Mesenteric fat pad (tissue), 1 donor: ENCODE measurements around the gene EHD4. TPM values are rescaled to one million over a fixed set of nuclear protein-coding genes. Genes with fewer than 3 reads are reported as not detected.
A peak's percentile ranks its signal among the peaks of the same experiment; 100 is the strongest.

Experiments
- DNase-seq: peaks from one replicate; pipeline ENCODE4 v3.0.0-alpha.2; 2020; ENCODE audit warnings: low spot score
- total RNA-seq: library from RNA; stranded (reverse); fragmentation: NEBNext Ultra II Directional; extraction: Animal tissue kit (Norgen Biotek cat#: 25700); gene quantifications from one replicate; pipeline ENCODE4 v1.2.1, GENCODE V29; 2021
- donor health status: DM: yes; HTN: yes; CAD: no.

EHD4 gene
- total RNA-seq, 1 donor from 2014 or later: 35.7 TPM

DNA sequence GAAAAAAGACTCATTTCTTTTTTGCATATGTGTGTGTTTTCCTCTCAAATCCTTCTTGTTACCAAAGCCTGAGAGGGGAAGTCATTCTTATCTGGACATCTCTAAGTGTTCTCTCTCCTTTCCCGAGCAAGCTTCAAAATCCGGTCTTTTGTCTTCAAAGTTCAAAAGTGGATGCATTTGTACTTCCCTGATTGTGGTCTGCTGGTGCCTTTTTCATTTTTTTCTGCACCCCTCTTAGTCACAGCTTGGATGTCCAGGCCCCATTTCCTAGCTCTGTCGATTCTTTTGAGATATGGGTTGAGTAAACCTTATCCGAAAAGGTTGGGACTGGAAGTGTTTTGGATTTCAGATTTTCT, 34.8 kb downstream of the EHD4 start:
- DNase-seq: no peak

DNA sequence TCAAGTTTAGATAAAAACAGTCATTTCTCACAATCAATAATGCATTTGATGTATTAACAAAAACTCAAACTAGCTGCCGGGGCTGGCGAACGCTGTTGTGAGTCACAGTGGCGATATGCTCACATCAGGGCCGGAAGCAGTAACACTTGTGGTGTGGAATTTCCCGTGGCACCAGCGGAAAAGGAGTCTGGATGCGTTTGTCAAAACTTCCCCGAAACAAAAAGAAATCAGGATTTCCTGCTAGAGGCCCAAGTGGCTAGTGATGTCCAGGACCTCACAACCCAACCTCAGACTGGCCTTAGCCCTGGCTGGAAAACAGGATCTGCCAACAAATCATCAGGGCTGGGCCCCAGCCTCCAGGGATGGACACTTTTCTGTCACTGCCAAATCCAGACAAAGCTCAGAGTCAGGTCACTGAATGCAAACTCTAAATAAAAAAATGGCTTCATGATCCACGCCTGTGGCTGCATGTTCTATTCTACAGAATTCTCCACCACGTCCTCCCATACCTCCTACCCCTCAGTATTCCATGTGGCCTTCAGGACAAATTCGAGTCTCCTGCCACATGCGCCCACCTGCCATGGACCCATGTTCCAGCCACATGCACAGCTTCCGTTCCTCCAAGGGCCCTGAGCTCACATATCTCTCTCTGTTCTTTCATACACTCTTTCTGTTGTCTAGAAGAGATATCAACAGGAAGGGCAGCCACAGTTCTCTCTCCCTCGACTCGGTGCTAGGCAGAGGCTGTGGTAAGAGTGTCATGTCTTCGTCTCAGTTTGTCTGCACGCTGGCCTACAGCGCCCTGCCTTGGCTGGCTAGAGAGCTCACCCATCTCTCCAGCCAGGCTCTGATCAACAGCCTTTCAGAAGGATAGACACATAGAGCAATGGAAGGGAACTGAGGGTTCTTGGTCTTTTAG, 35.4 kb downstream of the EHD4 start:
- DNase-seq: peak; percentile 89

DNA sequence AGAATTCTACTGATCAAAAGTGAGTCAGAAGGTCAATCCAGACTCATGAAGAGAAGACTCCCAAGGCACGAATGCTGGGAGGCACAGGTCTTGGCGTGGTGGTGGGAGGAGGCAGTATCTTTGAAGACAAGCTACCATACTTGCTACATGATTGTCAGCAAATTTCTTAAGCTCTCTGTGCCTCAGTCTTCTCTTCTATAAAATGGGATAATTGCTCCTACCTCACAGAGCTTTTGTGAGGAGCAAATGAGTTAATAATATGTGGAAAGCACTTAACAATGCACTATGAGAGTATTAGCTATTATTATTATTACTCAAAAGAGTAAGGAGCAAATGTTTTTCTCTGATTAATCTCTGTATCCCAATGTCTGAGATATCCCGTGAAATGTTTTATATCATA, 36.2 kb downstream of the EHD4 start:
- peak; percentile 8 for DNase-seq

DNA sequence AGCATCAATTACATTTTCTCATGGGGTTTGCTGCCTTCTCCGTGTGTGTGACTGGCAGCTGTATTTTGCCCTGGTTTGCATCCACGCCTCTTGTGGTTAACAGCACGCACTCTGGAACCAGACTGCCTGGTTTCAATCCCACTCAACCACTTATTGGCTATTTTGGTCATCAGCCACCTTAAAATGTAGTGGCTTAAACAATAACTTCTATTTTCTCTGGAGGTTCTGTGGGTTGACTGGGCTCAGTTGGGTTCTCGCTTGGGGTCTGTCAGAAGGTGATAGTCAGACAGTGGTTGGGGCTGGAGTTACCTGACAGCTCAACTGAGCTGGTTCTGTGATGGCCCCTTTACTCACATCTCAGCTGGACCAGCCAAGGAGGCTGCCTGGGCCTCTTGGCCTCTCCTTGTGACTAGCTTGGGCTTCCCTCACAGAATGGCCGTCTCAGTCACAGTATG, 36.8 kb downstream of the EHD4 start:
- peak; percentile 22 for DNase-seq

DNA sequence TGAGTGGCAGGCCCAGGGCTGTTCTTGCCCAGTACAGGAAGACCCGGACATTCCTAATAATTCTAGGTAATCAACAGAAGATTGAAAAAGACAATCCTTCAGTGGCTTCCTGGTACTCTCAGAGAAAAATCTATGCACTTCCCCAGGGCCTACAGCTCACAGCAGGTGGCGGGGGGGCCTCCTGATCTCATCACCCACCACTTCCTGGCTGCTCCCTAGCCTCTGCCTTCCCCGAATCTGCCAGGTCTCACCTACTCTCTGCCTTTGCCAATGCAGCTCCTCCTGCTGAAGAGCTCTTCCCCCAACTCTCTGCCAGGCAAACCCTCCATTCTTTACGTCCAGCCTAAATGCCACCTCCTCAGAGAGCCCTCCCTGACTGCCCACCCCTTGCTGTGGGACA, 37.5 kb downstream of the EHD4 start:
- no peak for DNase-seq

DNA sequence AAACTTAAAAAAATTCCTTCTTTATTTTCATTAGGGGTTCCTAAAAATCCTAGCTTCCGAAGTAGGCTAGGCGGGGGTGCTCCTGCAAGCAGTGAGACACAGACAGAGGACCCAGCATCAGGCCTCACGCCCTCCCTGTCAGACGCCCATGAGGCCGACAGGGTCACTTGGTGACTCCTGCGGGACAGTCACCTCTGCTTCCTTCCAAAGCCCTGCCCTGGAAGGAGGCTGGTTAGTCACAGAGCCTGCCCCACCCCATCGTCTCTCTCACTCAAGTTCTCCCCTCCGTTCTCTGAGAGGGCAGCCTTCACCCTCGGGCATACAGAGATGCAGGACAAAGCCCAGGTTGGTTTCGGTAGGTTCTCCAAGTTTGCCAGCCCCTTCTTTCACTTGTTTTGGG, 38.6 kb downstream of the EHD4 start:
- DNase-seq: no peak

DNA sequence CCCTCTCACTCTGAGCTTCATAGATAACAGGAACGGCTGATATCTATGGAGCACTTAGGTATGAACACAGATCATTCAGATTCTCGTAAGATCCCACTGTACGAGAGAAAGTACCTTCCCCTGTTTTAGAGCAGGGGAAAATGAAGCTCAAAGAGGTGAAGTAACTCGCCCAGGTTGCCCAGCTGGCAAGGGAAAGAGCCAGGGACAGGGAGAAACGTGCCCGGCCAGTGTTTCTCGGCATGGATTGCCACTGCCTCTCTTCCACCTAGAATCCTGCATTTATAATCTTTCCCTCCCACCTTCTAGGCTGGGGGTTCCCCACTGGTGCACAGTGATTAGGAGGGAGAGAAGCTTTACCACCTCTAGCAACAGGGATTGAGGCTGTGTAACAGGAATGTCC, 39.0 kb downstream of the EHD4 start:
- DNase-seq: no peak

DNA sequence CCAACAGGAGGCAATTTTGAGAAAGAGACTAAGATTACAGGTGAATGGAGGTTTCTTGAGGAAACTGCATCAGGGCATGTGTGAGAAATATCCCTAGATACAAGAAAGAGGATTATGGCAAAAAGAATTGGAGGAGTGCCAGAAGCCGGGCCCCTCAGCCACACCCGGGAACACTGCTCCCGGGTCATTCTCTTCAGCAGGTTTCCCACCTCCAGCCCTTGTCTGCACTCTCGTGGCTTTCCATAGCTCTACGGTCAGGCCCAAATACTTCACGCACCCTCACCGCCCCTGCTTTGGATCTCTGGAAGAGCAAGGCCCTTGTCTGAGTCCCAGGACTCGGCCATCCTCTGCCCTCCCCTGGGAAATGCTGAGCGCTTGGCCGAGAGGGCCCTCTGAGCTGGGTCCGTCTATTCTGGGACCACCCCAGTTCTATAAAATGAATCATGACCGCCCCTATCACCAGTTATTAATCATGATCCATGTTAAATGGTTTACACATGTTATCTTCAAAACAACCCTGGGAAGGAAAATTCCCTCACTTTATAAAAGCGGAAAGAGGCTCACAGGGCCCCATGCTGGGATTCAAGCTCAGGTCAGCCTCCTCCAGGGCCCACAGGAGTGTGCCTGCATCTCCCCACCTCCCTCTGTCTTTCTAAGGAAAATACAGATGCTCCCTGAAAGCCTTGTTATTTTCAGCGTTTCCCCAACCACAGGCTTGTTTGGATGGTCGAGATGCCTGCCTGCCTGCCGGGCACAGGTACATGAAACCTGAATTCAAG, 39.7 kb downstream of the EHD4 start:
- no peak for DNase-seq

DNA sequence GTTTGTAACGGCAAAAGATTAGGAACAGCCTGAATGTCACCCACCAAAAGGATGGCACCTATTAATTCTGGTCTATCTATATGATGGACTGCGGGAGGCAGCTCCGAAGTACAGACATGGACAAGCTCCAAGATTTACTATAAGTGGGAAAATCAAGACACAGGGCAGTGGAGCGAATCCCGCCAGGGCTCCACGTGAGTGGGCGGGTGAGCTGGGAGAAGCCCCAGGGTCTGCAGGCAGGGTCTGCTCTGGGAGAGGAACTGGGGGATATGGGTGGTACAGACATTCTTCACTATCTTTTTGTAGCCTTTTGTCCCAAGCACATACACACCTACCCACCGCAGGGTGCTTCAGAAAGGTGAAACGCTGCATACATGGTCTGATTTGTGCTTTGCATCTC, 40.3 kb downstream of the EHD4 start:
- no peak for DNase-seq

DNA sequence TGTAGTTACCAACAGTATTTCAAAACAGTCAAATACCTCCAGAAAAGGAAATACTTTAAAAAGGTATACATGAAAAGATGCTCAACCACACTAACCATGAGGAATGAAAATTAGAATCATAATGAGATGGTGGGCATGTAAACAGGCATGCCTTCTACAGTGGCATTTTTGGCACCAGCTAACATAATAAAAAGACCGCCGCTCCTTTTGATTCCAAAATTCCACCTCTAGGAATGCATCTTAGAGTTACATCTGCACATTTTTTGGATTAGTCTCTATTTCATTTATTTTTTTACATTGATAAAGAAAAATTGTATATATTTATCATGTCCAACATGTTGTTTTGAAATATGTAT, 41.5 kb downstream of the EHD4 start:
- no peak for DNase-seq

DNA sequence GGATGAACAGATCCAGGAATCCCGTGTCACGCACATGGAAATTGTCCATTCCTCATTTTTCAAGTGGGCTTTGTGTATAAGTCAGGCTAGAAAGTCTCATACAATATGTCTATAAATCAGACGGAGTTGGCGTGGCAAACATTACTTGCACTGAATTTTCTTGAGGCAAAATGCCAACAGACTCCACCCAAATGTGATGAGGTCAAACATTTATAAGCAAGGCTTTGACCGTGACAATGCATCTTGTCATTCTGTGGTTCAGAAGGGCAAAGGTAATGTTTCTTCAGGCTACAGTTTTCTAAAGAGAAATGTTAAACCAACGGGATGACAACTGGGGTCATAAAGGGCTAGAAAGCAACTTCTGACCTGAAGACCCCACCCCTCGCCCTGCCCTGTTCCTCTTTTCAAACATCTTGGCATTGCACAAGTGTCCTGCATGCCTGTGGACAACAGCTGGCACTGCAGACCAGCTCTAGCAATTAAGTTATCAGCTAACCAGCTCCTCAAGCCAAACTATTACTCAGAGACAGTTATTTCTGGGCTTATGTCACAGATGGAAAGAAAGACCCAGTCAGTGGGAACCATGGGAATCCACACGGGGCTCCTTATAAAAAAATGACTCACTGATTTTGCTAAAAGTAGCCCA, 42.0 kb downstream of the EHD4 start:
- no peak for DNase-seq

DNA sequence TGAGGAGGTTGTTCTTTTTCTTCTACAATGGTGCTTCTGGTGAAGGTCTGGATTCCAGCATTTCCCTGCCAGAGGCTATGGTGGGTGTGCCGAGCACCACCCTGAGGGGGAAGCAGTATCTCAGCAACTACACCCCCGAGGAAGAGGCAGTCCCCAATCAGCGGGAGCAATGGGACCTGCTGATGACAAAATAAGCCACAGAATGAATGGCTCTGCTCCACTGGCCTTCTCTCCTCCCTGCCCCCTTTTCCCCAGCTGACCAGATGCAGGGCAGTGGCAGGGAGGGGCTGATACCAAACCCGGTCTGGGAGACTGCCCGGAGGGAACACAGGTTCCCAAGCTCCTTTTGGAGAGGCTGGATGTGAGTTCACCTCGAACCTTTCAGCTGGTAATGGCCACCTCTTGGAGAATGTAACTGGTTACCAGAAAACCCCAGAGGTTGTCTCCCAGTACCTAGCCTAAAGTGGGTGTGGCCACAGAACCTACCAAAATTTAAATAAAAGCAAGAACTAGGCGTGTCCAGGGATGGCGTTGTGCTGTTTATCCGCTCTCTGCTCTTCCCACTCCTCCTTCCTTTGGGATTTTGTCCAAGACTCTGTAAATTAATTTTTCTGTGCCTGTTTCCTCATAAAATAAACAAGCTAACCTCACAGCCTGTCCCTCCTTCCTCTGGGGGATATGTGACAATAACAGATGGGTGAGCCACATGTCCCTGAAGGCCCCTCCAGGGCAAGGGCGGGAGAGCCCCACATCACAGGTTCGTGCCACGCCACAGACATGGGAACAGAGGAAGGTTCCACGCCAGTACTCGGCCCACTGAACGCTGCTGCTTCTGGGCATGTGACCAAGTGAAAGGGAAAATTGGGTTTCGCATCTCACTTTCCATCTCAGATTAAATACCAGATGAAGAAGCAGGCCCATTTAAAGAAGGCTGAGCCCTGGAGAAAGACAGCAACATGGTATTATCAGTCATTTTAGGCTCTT, 43.4 kb downstream of the EHD4 start:
- no peak for DNase-seq

DNA sequence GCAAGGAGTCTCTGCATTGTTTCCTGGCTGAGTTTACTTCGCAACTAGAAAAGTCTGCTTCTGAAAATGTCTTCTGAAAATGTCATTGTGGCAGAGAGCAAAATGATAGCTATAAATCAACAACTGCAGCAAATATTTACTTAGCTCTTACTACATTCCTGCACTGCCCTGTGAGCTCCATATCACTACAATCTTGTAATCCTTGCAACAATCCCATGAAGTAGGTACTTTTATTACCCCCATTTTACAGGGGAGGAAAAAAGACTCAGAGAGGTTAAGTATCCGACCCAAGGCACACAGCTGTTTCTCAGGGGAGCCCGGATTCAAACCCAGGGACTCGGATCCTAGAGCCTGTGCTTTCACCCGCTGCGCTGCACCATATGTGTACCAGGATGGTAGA, 44.3 kb downstream of the EHD4 start:
- no peak for DNase-seq

DNA sequence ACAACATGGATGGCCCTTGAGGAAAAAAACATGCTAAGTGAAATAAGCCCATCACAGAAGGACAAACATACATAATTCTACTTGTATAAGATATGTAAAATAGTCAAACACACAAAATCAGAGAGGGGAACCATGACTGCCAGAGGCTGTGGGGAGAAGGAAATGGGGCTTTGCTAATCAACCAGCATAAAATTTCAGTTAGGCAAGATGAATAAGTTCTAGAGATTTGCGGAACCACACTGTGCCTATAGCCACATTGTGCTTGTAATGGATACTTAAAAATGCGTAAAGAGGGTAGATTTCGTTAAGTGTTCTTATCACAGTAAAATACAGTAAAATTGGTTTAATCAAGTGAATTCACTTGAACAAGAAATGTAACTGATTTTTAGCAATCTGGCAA, 44.8 kb downstream of the EHD4 start:
- no peak for DNase-seq

DNA sequence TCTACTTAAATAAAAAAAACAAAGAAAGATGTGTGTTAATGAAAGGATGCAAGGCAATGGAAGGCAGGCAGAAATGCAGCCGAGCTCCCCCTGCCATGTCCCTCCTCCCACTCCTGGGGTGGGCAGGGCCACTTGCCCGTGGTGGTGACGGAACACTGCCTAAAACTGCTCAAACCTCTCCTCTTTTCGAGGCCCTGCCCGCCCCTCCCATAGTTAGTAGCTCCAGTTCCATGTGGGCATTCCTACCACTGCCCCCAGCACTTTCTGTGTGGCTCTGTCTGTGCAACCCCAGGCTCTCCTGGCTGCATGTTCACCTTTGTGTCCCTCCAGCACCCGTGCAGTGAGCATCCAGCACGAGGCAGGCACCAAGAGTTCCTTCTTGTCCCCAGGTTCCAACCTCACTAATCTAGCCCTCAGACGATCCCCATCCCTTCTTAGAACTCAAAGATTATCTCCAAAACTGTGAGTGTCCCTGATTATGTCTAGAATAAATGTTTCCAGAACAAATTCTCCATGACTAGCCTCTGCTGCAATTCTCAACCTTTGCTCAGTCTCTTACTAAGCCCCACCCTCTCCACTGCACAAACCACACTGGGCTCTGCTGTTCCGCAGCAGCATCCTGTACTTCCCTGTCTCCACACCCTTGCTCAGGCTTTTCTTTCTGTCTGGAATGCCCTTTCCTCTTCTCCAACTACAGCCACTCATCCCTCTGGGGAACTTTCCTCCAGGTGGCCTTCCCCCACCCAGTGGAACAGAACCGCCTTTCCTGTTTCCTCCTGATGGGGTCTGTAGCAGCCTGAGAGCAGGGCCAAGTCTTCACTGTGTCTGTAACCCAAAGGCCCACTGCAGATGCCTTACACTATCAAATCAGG, 45.9 kb downstream of the EHD4 start:
- DNase-seq: no peak

DNA sequence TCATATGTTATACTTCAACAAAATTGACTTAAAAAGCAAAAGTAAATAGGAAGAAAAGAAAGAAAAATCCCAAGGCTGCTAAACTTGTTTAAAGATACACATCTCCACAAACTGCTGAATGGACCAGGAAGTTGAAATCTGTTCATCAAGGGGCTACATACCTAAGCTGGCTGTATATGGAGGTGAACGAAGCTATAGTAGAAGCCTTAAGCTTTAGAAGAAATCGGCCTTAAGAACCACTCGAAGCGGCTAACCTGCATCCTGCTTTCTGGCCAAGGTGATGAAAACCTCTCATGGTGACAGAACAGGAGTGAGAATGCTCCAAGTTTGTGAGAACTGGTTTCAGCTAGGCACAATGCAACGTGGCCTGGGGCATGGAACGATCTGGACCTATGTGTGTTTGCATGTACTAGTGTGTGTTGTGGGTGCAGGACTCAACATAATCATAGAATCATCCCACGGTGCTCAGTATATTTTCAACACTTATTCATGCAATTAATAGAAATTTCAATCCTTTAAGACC, 47.2 kb downstream of the EHD4 start:
- DNase-seq: no peak

DNA sequence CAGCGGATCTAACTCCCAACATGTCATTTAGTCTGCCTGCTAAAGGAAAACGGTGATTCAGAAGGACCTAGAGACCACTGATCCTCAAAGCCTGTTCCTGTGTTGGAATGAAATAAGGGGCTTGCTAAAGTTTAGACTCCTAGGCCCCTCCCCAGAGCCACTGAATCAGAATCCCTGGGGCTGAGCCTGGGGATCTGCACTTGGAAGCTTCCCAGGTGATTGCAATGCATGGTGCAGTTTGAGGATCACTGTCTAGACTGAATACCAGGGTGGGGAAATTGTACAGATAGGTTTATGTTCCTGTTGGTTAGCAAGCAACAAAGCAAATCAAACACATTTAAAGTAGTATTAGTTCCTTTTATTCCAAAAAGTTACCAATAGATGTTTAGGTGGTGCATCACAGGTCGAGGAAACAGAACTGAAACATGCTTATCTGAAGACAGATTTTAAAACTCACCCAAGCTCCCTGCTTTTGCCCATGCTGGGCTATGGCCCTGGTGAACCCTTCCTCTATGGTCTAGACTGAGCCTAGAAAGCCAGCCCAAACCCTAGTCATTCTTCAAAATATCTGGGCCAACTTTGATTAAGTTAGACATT, 48.9 kb downstream of the EHD4 start:
- no peak for DNase-seq

DNA sequence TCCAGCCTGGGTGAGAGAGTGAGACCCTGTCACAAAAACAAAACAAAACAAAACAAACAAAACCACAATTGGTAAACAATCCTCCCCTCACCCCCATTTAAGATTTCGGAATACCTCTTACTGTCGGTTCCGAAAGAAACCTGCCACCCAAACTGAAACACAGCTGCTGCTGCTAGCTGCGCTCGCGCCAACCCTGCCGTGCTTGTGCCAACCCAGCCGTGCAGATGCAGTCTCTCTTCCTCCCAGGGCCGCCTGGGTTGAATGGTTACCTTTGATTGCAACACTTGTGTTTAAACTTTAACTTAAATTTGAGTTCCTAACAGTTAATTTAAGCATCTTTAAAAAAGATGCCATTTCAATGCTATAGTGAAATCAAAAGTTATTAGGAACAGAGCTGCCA, 50.0 kb downstream of the EHD4 start:
- DNase-seq: no peak

DNA sequence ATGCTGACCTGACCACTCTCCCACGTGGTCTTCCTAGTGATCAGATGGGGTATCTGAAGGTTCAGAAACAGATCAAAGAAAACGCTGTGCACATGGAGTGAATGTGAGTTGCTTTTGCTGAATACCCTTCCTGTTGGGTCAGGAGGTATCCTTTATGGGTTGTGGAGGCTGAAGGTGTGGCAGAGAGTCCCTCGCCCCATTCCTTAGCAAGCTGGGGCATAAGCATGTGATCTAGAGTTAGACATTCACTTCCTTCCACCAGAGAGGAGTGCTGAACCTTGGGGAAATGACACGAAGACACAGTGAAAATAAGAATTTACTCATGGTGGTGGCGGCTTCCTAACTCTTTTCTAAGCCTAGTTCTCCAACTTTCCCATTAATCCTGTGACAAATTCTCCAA, 50.7 kb downstream of the EHD4 start:
- DNase-seq: no peak
